GM12878 (cell line): ENCODE measurements around the gene ZNF331.

Experiments used
- BHLHE40 ChIP-seq, 2 experiments: fragments of 450-650 bp in 1 of 2; IDR thresholded peaks; 2 replicates each; pipeline ENCODE4 v1.6.1; 2011 to 2017; ENCODE audit warnings: low read depth in 2 of 2, borderline replicate concordance in 1 of 2, improper control_type of control experiment in 1 of 2, low read length in 1 of 2, mild to moderate bottlenecking in 1 of 2
- CEBPB ChIP-seq, 2 experiments: fragments of 150-350 bp in 1 of 2; IDR thresholded peaks; 2 replicates each; pipeline ENCODE4 v1.6.1; 2012 to 2014; ENCODE audit warnings: low read depth in 2 of 2, low read length in 2 of 2, borderline replicate concordance in 1 of 2, inconsistent platforms in 1 of 2
- EP300 ChIP-seq, 2 experiments: fragments of 150-350 bp in 1 of 2; IDR thresholded peaks; 2 replicates each; pipeline ENCODE4 v1.6.1; 2011 to 2012; ENCODE audit warnings: low read depth in 2 of 2, low read length in 2 of 2, borderline replicate concordance in 1 of 2, improper control_type of control experiment in 1 of 2, inconsistent platforms in 1 of 2; ENCODE audit not compliant: control insufficient read depth in 1 of 2
- POLR2AphosphoS2 ChIP-seq: IDR thresholded peaks from 2 replicates; pipeline ENCODE4 v1.6.1; 2011; ENCODE audit warnings: low read depth, mild to moderate bottlenecking, low read length, improper control_type of control experiment, moderate library complexity
- TCF12 ChIP-seq: IDR thresholded peaks from 2 replicates; pipeline ENCODE4 v1.6.1; 2011; ENCODE audit warnings: low read depth, mild to moderate bottlenecking, low read length
- TF ChIP-seq, protein P1 (sequence below): IDR thresholded peaks from 2 replicates; pipeline ENCODE4 v1.6.1; 2011; ENCODE audit warnings: borderline replicate concordance, low read depth, mild to moderate bottlenecking, moderate library complexity, mixed read lengths, low read length; ENCODE audit not compliant: insufficient read depth; ENCODE audit errors: extremely low read length
- TF ChIP-seq, protein P2 (sequence below), 3 experiments: IDR thresholded peaks in 2 of 3; conservative IDR thresholded peaks in 1 of 3; 2 replicates each; pipeline ENCODE4 v1.5.1; 2011; ENCODE audit warnings: low read depth in 3 of 3, low read length in 3 of 3, mild to moderate bottlenecking in 3 of 3, control low read depth in 2 of 3, moderate library complexity in 2 of 3, inconsistent platforms in 1 of 3, mixed read lengths in 1 of 3; ENCODE audit not compliant: control insufficient read depth in 2 of 3, insufficient read depth in 1 of 3; ENCODE audit errors: extremely low read depth in 1 of 3

DNA sequence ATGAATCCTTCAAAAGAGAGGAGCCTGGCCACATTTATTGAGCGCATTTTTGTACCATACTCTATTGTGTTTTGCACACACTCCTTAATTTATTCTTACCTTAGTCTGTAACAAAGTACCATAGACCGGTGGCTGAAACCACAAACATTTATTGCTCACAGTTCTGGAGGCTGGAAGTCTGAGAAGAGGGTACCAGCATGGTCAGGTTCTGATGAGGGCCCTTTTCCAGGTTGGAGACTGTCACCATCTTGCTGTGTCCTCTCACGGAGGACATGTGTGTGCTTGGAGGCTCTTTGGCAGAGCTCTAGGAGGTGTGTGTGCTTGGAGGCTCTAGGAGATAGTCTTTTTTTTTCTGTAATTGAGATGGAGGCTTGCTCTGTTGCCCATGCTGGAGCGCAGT lies 2.1 kb downstream of the ZNF331 start:
- TF ChIP-seq TCF12 (no peak), BHLHE40 (IDR thresholded peaks at IDR 0.05; ENCODE audit: borderline replicate concordance in 1 of 2, low read depth in 2 of 2, low read length in 1 of 2) (no peak), CEBPB (IDR thresholded peaks at IDR 0.05; ENCODE audit: borderline replicate concordance in 1 of 2, low read depth in 2 of 2, low read length in 2 of 2) (no peak), POLR2AphosphoS2 (no peak), EP300 (IDR thresholded peaks at IDR 0.05; ENCODE audit: borderline replicate concordance in 1 of 2, control insufficient read depth in 1 of 2, low read depth in 2 of 2, low read length in 2 of 2) (no peak)
- TF ChIP-seq, protein P1, sequence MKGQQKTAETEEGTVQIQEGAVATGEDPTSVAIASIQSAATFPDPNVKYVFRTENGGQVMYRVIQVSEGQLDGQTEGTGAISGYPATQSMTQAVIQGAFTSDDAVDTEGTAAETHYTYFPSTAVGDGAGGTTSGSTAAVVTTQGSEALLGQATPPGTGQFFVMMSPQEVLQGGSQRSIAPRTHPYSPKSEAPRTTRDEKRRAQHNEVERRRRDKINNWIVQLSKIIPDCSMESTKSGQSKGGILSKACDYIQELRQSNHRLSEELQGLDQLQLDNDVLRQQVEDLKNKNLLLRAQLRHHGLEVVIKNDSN, result no peak
- TF ChIP-seq, protein P2, sequence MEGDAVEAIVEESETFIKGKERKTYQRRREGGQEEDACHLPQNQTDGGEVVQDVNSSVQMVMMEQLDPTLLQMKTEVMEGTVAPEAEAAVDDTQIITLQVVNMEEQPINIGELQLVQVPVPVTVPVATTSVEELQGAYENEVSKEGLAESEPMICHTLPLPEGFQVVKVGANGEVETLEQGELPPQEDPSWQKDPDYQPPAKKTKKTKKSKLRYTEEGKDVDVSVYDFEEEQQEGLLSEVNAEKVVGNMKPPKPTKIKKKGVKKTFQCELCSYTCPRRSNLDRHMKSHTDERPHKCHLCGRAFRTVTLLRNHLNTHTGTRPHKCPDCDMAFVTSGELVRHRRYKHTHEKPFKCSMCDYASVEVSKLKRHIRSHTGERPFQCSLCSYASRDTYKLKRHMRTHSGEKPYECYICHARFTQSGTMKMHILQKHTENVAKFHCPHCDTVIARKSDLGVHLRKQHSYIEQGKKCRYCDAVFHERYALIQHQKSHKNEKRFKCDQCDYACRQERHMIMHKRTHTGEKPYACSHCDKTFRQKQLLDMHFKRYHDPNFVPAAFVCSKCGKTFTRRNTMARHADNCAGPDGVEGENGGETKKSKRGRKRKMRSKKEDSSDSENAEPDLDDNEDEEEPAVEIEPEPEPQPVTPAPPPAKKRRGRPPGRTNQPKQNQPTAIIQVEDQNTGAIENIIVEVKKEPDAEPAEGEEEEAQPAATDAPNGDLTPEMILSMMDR (IDR thresholded peaks at IDR 0.05 in 2 of 3, conservative IDR thresholded peaks at IDR 0.05 in 1 of 3; ENCODE audit: control insufficient read depth in 2 of 3, extremely low read depth in 1 of 3, insufficient read depth in 1 of 3, low read depth in 3 of 3, low read length in 3 of 3), result no peak
